Lower leg skin (tissue), 3 donors: ENCODE measurements around the gene VSTM1.

Experiments
- POLR2A ChIP-seq, 2 donors: fragments of 450-650 bp; IDR thresholded peaks; one replicate each; pipeline ENCODE4 v1.6.1; 2016 to 2017; ENCODE audit warnings: antibody characterized with exemption in 2 of 2, mild to moderate bottlenecking in 1 of 2, moderate library complexity in 1 of 2
- TF ChIP-seq, protein P1 (sequence below), 3 donors: fragments of 450-650 bp; IDR thresholded peaks; one replicate each; pipeline ENCODE4 v1.5.1; 2016; ENCODE audit warnings: antibody characterized with exemption in 3 of 3, mild to moderate bottlenecking in 3 of 3, moderate library complexity in 2 of 3

DNA sequence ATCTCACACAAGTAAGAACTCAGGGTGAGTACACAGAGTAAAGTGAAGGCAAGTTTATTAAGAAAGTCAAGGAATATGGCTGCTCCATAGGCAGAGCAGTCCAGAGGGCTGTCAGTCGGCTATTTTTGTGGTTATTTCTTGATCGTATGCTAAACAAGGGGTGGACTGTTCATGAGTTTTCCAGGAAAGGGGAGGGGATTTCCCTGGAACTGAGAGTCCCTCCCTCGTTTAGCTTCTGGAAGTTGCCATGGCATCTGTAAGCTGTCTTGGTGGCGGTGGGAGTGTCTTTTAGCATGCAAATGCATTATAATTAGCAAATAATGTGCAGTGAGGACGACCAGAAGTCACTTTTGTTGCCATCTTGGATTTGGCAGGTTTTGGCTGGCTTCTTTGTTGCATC is 5.8 kb upstream of the VSTM1 start:
- TF ChIP-seq, protein P1, sequence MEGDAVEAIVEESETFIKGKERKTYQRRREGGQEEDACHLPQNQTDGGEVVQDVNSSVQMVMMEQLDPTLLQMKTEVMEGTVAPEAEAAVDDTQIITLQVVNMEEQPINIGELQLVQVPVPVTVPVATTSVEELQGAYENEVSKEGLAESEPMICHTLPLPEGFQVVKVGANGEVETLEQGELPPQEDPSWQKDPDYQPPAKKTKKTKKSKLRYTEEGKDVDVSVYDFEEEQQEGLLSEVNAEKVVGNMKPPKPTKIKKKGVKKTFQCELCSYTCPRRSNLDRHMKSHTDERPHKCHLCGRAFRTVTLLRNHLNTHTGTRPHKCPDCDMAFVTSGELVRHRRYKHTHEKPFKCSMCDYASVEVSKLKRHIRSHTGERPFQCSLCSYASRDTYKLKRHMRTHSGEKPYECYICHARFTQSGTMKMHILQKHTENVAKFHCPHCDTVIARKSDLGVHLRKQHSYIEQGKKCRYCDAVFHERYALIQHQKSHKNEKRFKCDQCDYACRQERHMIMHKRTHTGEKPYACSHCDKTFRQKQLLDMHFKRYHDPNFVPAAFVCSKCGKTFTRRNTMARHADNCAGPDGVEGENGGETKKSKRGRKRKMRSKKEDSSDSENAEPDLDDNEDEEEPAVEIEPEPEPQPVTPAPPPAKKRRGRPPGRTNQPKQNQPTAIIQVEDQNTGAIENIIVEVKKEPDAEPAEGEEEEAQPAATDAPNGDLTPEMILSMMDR (IDR thresholded peaks at IDR 0.05): no peak
- TF ChIP-seq POLR2A (IDR thresholded peaks at IDR 0.05): no peak
